Left forelimb (tissue), 1 donor: ENCODE data around the gene PHF2.
A peak's percentile ranks its signal among the peaks of the same experiment; 100 is the strongest.

Source experiments
- DNase-seq: peaks from one replicate; pipeline ENCODE4 v3.0.0-alpha.2; 2018; ENCODE audit warnings: low spot score

The PHF2 gene

GRCh38 chr9:93587284-93587650 is 10.9 kb downstream of the PHF2 start:
- no peak for DNase-seq

- DNase-seq = no peak
Observed at GRCh38 chr9:93587651-93588347, 11.4 kb downstream of the PHF2 start.

- no peak for DNase-seq
Observed at GRCh38 chr9:93588641-93589609, 12.5 kb downstream of the PHF2 start.

DNA sequence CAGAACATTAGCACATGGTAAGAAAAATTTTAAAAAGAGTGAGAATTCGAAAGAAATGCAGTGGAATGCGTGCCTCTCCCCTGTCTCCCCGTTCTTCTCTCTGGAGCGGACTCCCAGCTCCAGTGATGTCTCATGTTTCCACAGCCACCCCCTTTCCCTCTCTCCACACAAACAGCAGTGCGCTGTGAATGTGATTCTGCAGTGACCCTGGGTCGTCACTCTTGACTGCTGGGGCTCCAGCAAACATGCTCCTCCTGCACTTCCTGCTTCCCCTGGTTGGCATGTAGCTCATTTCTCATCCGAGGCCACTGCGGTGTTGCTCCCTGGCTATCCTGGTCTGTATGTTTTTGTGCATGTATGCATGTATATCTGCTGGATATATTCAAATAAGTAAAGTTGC is 13.3 kb downstream of the PHF2 start:
- DNase-seq = no peak

- peak; percentile 45 for DNase-seq
Observed at GRCh38 chr9:93590609-93591234, 14.3 kb downstream of the PHF2 start.

- DNase-seq = peak; percentile 57
Observed at GRCh38 chr9:93591301-93592007, 15.1 kb downstream of the PHF2 start.

GRCh38 chr9:93592008-93592642 is 15.7 kb downstream of the PHF2 start:
- DNase-seq = peak; percentile 34

DNA sequence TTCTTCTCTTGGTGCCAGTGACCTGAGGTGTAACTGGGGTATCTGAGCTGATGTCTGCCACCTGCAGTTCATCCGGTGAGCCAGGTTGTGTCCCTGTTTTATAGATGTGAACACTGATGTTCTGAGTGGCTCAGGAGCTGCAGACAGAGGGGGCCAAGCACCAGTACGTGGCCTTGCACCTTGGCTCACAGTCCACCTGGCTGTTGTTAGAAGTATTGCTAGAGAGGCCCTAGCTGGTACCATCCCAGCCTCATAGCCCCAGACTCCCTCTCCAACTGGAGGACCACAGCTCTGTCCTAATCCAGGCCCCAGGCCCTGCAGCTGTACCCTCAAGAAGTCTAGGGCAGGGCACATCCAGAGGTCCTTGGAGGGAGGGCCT is 16.2 kb downstream of the PHF2 start:
- no peak for DNase-seq

DNA sequence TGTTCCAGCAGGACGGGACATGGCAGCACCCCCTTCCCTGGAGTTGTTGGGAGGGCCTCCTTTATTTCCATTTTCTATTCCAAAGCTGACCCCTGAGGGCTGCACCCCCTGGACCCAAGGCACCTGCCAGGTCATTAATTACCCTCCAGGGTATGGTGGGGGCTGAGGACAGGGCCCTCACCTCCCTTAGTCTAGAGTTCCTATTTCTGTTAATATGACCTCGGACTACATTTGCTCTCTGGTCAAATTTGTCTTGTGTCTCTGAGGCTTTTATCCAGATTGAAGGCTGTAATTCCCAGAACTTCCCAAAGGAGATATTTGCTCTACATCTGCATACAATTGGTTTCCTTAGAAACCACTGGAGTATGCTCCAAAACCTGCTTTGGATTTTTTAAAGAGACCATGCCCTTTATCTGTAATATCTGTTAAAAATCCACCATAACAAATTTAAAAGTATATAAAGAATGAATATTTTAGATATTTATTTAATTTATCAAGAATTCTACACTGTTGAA is 16.8 kb downstream of the PHF2 start:
- DNase-seq = peak; percentile 20

- peak; percentile 64 for DNase-seq
Observed at GRCh38 chr9:93594041-93594756, 17.8 kb downstream of the PHF2 start.

GRCh38 chr9:93595461-93595860 is 19.1 kb downstream of the PHF2 start:
- peak; percentile 20 for DNase-seq

GRCh38 chr9:93595861-93596365 is 19.5 kb downstream of the PHF2 start:
- peak; percentile 41 for DNase-seq

GRCh38 chr9:93596399-93596798 is 20.0 kb downstream of the PHF2 start:
- peak; percentile 15 for DNase-seq

DNA sequence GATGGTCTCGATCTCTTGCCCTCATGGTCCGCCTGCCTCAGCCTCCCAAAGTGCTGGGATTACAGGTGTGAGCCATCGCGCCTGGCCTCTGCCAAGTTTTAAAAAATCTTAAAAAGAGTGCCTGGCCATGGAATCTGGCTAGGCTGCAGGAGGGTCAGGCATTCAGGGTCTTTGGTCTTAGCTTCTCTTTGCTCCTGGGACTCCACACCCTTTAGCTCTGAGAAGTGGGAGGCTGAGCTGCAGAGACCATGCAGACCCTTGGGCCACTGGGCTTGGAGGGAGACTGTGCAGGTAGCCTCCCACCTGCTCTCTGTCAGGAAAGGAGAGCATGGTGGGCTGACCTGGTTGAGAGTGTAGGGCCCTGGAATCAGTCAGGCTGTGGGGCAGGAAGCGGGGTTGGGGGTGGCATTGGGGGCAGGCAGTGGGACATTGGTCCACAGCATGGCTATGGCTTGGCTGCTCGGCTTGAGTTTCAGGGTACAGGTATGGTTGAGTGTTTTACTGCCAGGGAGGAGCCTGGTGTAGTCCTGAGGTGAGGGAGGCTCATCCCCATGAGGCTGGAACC is 20.8 kb downstream of the PHF2 start:
- peak; percentile 33 for DNase-seq

GRCh38 chr9:93597871-93598646 is 21.7 kb downstream of the PHF2 start:
- DNase-seq = peak; percentile 53

DNA sequence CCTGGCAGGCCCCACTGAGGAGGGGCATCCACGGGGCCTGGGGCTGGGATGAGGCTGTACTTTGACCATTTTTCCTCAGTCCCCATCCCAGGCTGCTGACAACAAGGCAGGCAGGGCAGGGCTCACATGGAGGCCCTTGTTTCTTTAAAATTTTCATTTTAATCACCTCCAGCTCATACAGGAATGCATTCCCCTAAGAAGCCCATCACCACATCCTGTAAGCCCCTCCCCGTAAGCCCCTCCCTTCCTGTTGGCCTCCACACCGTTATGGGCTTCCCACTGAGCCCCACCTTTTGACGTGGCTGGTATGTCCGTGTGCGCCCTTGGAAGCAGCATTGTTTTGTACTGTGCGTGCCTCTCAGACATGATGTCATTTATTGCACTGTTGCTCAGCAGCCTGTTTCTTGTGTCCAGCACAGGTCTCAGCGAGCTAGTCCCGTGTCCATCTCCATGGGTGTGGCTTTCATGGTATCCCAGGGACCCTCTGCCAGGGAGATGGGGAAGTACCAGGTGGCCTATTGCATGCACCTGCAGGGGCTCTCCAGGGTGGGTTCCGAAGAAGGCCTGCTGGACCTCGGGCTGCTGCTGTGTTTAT is 22.4 kb downstream of the PHF2 start:
- peak; percentile 59 for DNase-seq

DNA sequence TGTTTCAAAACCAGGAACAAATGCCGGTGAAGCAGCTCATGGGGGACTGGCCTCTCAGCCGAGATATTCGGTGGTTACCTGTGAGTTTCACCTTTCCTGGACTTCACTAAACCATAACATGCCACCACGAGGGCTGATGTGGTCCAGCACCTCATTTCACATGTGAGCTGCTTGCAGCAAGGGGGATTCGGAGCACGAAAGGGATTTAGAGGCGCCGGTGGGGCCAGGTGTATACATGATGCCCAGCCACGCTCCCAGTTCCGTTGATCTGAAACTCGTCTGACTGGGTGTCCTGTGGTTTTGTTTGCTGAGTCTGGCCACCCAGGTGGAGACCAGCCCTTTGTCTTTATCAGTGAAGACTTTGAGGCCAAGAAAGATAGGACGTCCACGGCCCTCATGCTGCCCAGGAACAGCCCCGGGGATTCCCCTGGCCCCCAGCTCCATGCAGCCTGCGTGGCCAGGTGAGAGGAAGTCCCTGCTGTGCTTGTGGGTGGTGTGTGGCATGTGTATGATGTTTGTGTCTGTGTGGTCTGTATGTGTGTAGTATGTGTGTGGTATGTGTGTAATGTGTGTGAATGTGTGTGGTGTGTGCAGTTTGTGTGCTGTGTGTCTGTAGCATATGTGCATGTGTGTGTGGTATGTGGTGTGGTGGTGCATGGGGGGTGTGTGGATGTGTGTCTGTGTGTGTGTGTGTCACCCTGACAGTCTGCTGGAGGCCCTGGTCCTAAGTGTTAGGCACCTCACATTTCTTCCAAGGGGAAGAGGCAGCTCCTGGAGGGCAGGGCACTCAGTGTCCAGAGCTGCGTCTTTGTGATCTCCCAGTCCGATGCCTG is 23.4 kb downstream of the PHF2 start:
- DNase-seq = peak; percentile 41

GRCh38 chr9:93600504-93600903 is 24.1 kb downstream of the PHF2 start:
- peak; percentile 64 for DNase-seq
